HCT116 (cell line): Measurements from ENCODE around the gene NEK5. TPM values are rescaled to one million over a fixed set of nuclear protein-coding genes. Genes with fewer than 3 reads are reported as not detected.

Experiments
- ATAC-seq: fragments of 200-7000 bp; cut with Tn5 transposase; 2 replicates; pipeline ENCODE4 v1.9.1; 2020; ENCODE audit warnings: mild to moderate bottlenecking, moderate library complexity
- BruUV-seq: library from RNA; stranded (reverse); fragments of 400-500 nt; replicated peaks from 2 replicates; lab custom pipeline; 2021; lab: Mats Ljungman, UMichigan
- CTCF ChIA-PET: fragments of 300-600 bp; sonication (Branson Sonifier 250); formaldehyde crosslinking; loops from one replicate; lab custom pipeline; 2021; ENCODE audit warnings: antibody characterized with exemption; lab: Charles Lee
- POLR2A ChIA-PET: fragments of 300-600, 350-600 bp; sonication (Branson Sonifier 250); formaldehyde crosslinking; loops from one replicate; lab custom pipeline; 2021; ENCODE audit warnings: antibody characterized with exemption; lab: Charles Lee
- RAD21 ChIA-PET, 2 experiments: fragments of 300-600 bp; sonication (Branson Sonifier 250); formaldehyde crosslinking; loops; one replicate each; lab custom pipeline; 2023; ENCODE audit warnings: low total read pairs in 2 of 2; ENCODE audit not compliant: uncharacterized antibody in 2 of 2, unreplicated experiment in 2 of 2, low non-redundant PET in 1 of 2; lab: Charles Lee
- DNase-seq: peaks from one replicate; pipeline ENCODE4 v3.0.0-alpha.2; 2010; ENCODE audit warnings: low read depth, low spot score
- H2AFZ ChIP-seq: fragments of 200-600 bp; shearing (Covaris generic), sonication (generic); 2 replicates; pipeline ENCODE4 v1.6.1; 2017; ENCODE audit warnings: low read depth, mixed run types, mixed read lengths, antibody characterized with exemption, low read length; ENCODE audit not compliant: poor library complexity, severe bottlenecking
- H3K27ac ChIP-seq: 2 replicates; pipeline ENCODE4 v1.5.1; 2012; ENCODE audit warnings: low read depth, low read length
- H3K27me3 ChIP-seq: fragments of 200-600 bp; sonication (generic); 2 replicates; pipeline ENCODE4 v1.6.1; 2016; ENCODE audit warnings: mixed run types, low read length, mixed read lengths; ENCODE audit not compliant: insufficient read depth
- H3K36me3 ChIP-seq, 2 experiments: fragments of 200-500 bp in 1 of 2; fragments of 200-600 bp in 1 of 2; sonication (Bioruptor generic) in 1 of 2; sonication (generic) in 1 of 2; 2 replicates each; pipeline versions ENCODE4 v1.5.1 to v1.6.1; 2014 to 2016; ENCODE audit warnings: low read length in 2 of 2, inconsistent platforms in 1 of 2, mixed read lengths in 1 of 2, mixed run types in 1 of 2; ENCODE audit not compliant: insufficient read depth in 2 of 2, control insufficient read depth in 1 of 2
- H3K4me1 ChIP-seq, 2 experiments: fragments of 200-600 bp in 1 of 2; sonication (generic) in 1 of 2; 2 replicates each; pipeline versions ENCODE4 v1.5.1 to v1.6.1; 2012 to 2017; ENCODE audit warnings: low read length in 2 of 2, inconsistent platforms in 1 of 2, mild to moderate bottlenecking in 1 of 2, mixed read lengths in 1 of 2, mixed run types in 1 of 2, moderate library complexity in 1 of 2; ENCODE audit not compliant: insufficient read depth in 2 of 2, control insufficient read depth in 1 of 2
- H3K4me2 ChIP-seq: fragments of 200-600 bp; sonication (generic); 2 replicates; pipeline ENCODE4 v1.6.1; 2017; ENCODE audit warnings: mixed run types, low read length, mixed read lengths
- H3K4me3 ChIP-seq, 2 experiments: fragments of 200-600 bp in 1 of 2; sonication (generic) in 1 of 2; replicated peaks in 1 of 2; 2 replicates each; pipeline ENCODE4 v1.5.1; 2011 to 2016; ENCODE audit warnings: low read length in 2 of 2, control low read depth in 1 of 2, low read depth in 1 of 2, mild to moderate bottlenecking in 1 of 2, mixed read lengths in 1 of 2, mixed run types in 1 of 2
- H3K79me2 ChIP-seq: fragments of 200-600 bp; sonication (generic); 2 replicates; pipeline ENCODE4 v1.6.1; 2017; ENCODE audit warnings: mild to moderate bottlenecking, mixed run types, low read length, moderate library complexity, mixed read lengths; ENCODE audit not compliant: insufficient read depth
- H3K9ac ChIP-seq: fragments of 200-600 bp; sonication (generic); 2 replicates; pipeline ENCODE4 v1.6.1; 2016; ENCODE audit warnings: low read length, mixed read lengths
- H3K9me2 ChIP-seq: fragments of 200-600 bp; sonication (generic), shearing (Covaris generic); 2 replicates; pipeline ENCODE4 v1.6.1; 2017; ENCODE audit warnings: mixed run types, mild to moderate bottlenecking, moderate library complexity; ENCODE audit not compliant: insufficient read depth
- H3K9me3 ChIP-seq, 2 experiments: fragments of 200-500 bp in 1 of 2; fragments of 200-600 bp in 1 of 2; sonication (Bioruptor generic) in 1 of 2; sonication (generic) in 1 of 2; 2 replicates each; pipeline ENCODE4 v1.6.1; 2014 to 2017; ENCODE audit warnings: low read length in 2 of 2, mixed read lengths in 2 of 2, inconsistent platforms in 1 of 2, low read depth in 1 of 2, mild to moderate bottlenecking in 1 of 2, mixed run types in 1 of 2, moderate library complexity in 1 of 2; ENCODE audit not compliant: control insufficient read depth in 1 of 2, insufficient read depth in 1 of 2
- H4K20me1 ChIP-seq: fragments of 200-600 bp; sonication (generic), shearing (Covaris generic); 2 replicates; pipeline ENCODE4 v1.6.1; 2017; ENCODE audit warnings: mixed run types, mild to moderate bottlenecking, moderate library complexity; ENCODE audit not compliant: insufficient read depth
- ATF3 ChIP-seq: IDR thresholded peaks from 2 replicates; pipeline ENCODE4 v1.6.1; 2012
- CBX3 ChIP-seq: IDR thresholded peaks from 2 replicates; pipeline ENCODE4 v1.6.1; 2012; ENCODE audit warnings: low read depth
- CEBPB ChIP-seq: IDR thresholded peaks from 2 replicates; pipeline ENCODE4 v1.6.1; 2012; ENCODE audit warnings: low read depth
- CTCF ChIP-seq, 3 experiments: fragments of 200-600 bp in 1 of 3; sonication (generic) in 1 of 3; IDR thresholded peaks in 2 of 3; conservative IDR thresholded peaks in 1 of 3; 2 replicates each; pipeline ENCODE4 v1.5.1; 2012 to 2017; ENCODE audit warnings: low read depth in 2 of 3, low read length in 2 of 3, antibody characterized with exemption in 1 of 3, borderline replicate concordance in 1 of 3, control low read depth in 1 of 3, mild to moderate bottlenecking in 1 of 3, mixed read lengths in 1 of 3, mixed run types in 1 of 3, moderate library complexity in 1 of 3; ENCODE audit not compliant: insufficient read depth in 1 of 3
- EGR1 ChIP-seq: IDR thresholded peaks from 2 replicates; pipeline ENCODE4 v1.6.1; 2012; ENCODE audit warnings: low read depth
- ELF1 ChIP-seq: IDR thresholded peaks from 2 replicates; pipeline ENCODE4 v1.6.1; 2012; ENCODE audit warnings: low read depth, borderline replicate concordance
- EZH2 ChIP-seq: fragments of 200-600 bp; sonication (generic); IDR thresholded peaks from 2 replicates; pipeline ENCODE4 v1.6.1; 2017; ENCODE audit warnings: antibody characterized with exemption, mixed run types
- EZH2phosphoT487 ChIP-seq: fragments of 200-600 bp; IDR thresholded peaks from 2 replicates; pipeline ENCODE4 v1.6.1; 2018; ENCODE audit warnings: antibody characterized with exemption, borderline replicate concordance
- FOSL1 ChIP-seq: IDR thresholded peaks from 2 replicates; pipeline ENCODE4 v1.6.1; 2012; ENCODE audit warnings: low read depth
- JUND ChIP-seq: IDR thresholded peaks from 2 replicates; pipeline ENCODE4 v1.6.1; 2012
- POLR2A ChIP-seq: IDR thresholded peaks from 2 replicates; pipeline ENCODE4 v1.7.0; 2011; ENCODE audit warnings: borderline replicate concordance; ENCODE audit not compliant: insufficient read depth, insufficient read length; ENCODE audit errors: extremely low read depth
- POLR2AphosphoS5 ChIP-seq: IDR thresholded peaks from 2 replicates; pipeline ENCODE4 v1.6.1; 2011; ENCODE audit warnings: mild to moderate bottlenecking, low read depth, low read length, moderate library complexity
- SIN3A ChIP-seq: IDR thresholded peaks from 2 replicates; pipeline ENCODE4 v1.6.1; 2012; ENCODE audit warnings: low read depth
- SP1 ChIP-seq: IDR thresholded peaks from 2 replicates; pipeline ENCODE4 v1.6.1; 2012; ENCODE audit warnings: low read depth
- SRF ChIP-seq: IDR thresholded peaks from 2 replicates; pipeline ENCODE4 v1.6.1; 2012; ENCODE audit warnings: low read depth
- TCF7L2 ChIP-seq: IDR thresholded peaks from 2 replicates; pipeline ENCODE4 v1.7.0; 2011; ENCODE audit warnings: borderline replicate concordance, inconsistent platforms; ENCODE audit not compliant: insufficient read depth, insufficient read length; ENCODE audit errors: extremely low read depth
- YY1 ChIP-seq: IDR thresholded peaks from 2 replicates; pipeline ENCODE4 v1.6.1; 2011; ENCODE audit warnings: low read length, low read depth, moderate library complexity, mild to moderate bottlenecking; ENCODE audit not compliant: insufficient replicate concordance; ENCODE audit errors: extremely low read depth
- ZFX ChIP-seq: fragments of 450-650 bp; IDR thresholded peaks from 2 replicates; pipeline ENCODE4 v1.6.1; 2017
- intact Hi-C: fragments of 100-400 bp; cut with micrococcal nuclease; formaldehyde crosslinking; loops from 2 replicates; pipeline ENCODE4 v1.10.0; 2022
- total RNA-seq: library from RNA; stranded (reverse); gene quantifications from one replicate; pipeline ENCODE4 v1.2.1, GENCODE V29; 2021; ENCODE audit not compliant: unreplicated experiment
- TF ChIP-seq, protein P1 (sequence below): IDR thresholded peaks from 2 replicates; pipeline ENCODE4 v1.6.1; 2011; ENCODE audit warnings: mild to moderate bottlenecking, low read length, moderate library complexity; ENCODE audit not compliant: insufficient replicate concordance; ENCODE audit errors: extremely low read depth
- TF ChIP-seq, protein P2 (sequence below): IDR thresholded peaks from 2 replicates; pipeline ENCODE4 v1.6.1; 2012

Gene NEK5
- total RNA-seq, 1 experiment from 2014 or later, result 1.5 TPM

GRCh38 chr13:51995677-51996551 lies 133.0 kb downstream of the NEK5 start:
- ChIA-PET CTCF (no interaction called here), RAD21 (no interaction called here), POLR2A (no interaction called here)
- TF ChIP-seq CEBPB (no peak), JUND (no peak), CTCF (IDR thresholded peaks at IDR 0.05 in 2 of 3, conservative IDR thresholded peaks at IDR 0.05 in 1 of 3; ENCODE audit: borderline replicate concordance in 1 of 3, insufficient read depth in 1 of 3, low read depth in 2 of 3, low read length in 2 of 3) (no peak), SRF (no peak), EZH2 (no peak), POLR2AphosphoS5 (no peak), YY1 (no peak), ZFX (no peak), EZH2phosphoT487 (no peak), ATF3 (no peak), FOSL1 (no peak), CBX3 (no peak), ELF1 (no peak), EGR1 (no peak), SIN3A (no peak), TCF7L2 (no peak), SP1 (no peak), POLR2A (no peak)
- TF ChIP-seq, protein P1, sequence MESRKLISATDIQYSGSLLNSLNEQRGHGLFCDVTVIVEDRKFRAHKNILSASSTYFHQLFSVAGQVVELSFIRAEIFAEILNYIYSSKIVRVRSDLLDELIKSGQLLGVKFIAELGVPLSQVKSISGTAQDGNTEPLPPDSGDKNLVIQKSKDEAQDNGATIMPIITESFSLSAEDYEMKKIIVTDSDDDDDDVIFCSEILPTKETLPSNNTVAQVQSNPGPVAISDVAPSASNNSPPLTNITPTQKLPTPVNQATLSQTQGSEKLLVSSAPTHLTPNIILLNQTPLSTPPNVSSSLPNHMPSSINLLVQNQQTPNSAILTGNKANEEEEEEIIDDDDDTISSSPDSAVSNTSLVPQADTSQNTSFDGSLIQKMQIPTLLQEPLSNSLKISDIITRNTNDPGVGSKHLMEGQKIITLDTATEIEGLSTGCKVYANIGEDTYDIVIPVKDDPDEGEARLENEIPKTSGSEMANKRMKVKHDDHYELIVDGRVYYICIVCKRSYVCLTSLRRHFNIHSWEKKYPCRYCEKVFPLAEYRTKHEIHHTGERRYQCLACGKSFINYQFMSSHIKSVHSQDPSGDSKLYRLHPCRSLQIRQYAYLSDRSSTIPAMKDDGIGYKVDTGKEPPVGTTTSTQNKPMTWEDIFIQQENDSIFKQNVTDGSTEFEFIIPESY, result no peak
- TF ChIP-seq, protein P2, sequence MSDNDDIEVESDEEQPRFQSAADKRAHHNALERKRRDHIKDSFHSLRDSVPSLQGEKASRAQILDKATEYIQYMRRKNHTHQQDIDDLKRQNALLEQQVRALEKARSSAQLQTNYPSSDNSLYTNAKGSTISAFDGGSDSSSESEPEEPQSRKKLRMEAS, result no peak
- intact Hi-C loops, result no loop called here
- ATAC-seq, result 0 out of 2 replicates have a peak, but pooled peaks have one; percentile 36
- no peaks in the 10 kb centered on the region for H4K20me1 ChIP-seq
- no peaks in the 10 kb centered on the region for H3K79me2 ChIP-seq
- H3K4me1 ChIP-seq, result peaks cover 0 to 5% of the 10 kb centered on the region in 2 experiments; a peak in 1 of 4 replicates
- no TSS peak for BruUV-seq
- H3K4me2 ChIP-seq, result no peak overlapping the region
- H3K9me3 ChIP-seq, result no peaks in the 10 kb centered on the region
- no peak for DNase-seq
- H2AFZ ChIP-seq, result no peak overlapping the region
- no peaks in the 10 kb centered on the region for H3K27me3 ChIP-seq
- no peak overlapping the region for H3K27ac ChIP-seq
- no peak overlapping the region for H3K9ac ChIP-seq
- H3K4me3 ChIP-seq, result no peak overlapping the region
- H3K9me2 ChIP-seq, result no peaks in the 10 kb centered on the region
- no peaks in the 10 kb centered on the region for H3K36me3 ChIP-seq
